SK-N-SH (cell line): Measurements from ENCODE around the gene FRMD8. TPM values are rescaled to one million over a fixed set of nuclear protein-coding genes. Genes with fewer than 3 reads are reported as not detected.
A peak's percentile ranks its signal among the peaks of the same experiment; 100 is the strongest.

Source experiments
- CTCF ChIA-PET: fragments of 300-600, 350-600 bp; formaldehyde crosslinking; extraction: SDS; loops from one replicate; lab custom pipeline; 2021; lab: Yijun Ruan, JAX
- POLR2A ChIA-PET: fragments of 350-600 bp; sonication (Branson Sonifier 250); formaldehyde crosslinking; extraction: SDS; loops from one replicate; lab custom pipeline; 2020; ENCODE audit warnings: antibody characterized with exemption, inconsistent platforms; lab: Yijun Ruan, JAX
- DNase-seq: peaks from one replicate; pipeline ENCODE4 v3.0.0; 2012
- H2AFZ ChIP-seq: fragments of 200-600 bp; sonication (generic); 2 replicates; pipeline ENCODE4 v1.8.1; 2016; ENCODE audit warnings: antibody characterized with exemption, mild to moderate bottlenecking, low read depth
- H3F3A ChIP-seq: fragments of 200-600 bp; sonication (generic); replicated peaks from 2 replicates; pipeline ENCODE3; 2016; ENCODE audit warnings: antibody characterized with exemption, mild to moderate bottlenecking; ENCODE audit not compliant: insufficient read depth
- H3K27ac ChIP-seq, 2 experiments: fragments of 200-500 bp in 1 of 2; fragments of 200-600 bp in 1 of 2; sonication (Bioruptor generic) in 1 of 2; sonication (generic), shearing (Covaris generic) in 1 of 2; 2 replicates each; pipeline versions ENCODE4 v1.5.1 to v1.6.1; 2014 to 2016; ENCODE audit warnings: low read depth in 2 of 2, inconsistent platforms in 1 of 2, low read length in 1 of 2, mild to moderate bottlenecking in 1 of 2, mixed read lengths in 1 of 2
- H3K27me3 ChIP-seq: fragments of 200-600 bp; sonication (generic), shearing (Covaris generic); 2 replicates; pipeline ENCODE4 v1.6.1; 2016; ENCODE audit warnings: mixed run types; ENCODE audit not compliant: insufficient read depth
- H3K36me3 ChIP-seq, 2 experiments: fragments of 200-500 bp in 1 of 2; fragments of 200-600 bp in 1 of 2; sonication (Bioruptor generic) in 1 of 2; sonication (generic) in 1 of 2; replicated peaks in 1 of 2; 2 replicates each; pipeline versions ENCODE3 to v1.5.1; 2014 to 2016; ENCODE audit warnings: low read length in 1 of 2, mild to moderate bottlenecking in 1 of 2; ENCODE audit not compliant: insufficient read depth in 2 of 2, control insufficient read depth in 1 of 2
- H3K4me1 ChIP-seq, 2 experiments: fragments of 200-500 bp in 1 of 2; fragments of 200-600 bp in 1 of 2; sonication (Bioruptor generic) in 1 of 2; sonication (generic), shearing (Covaris generic) in 1 of 2; 2 replicates each; pipeline versions ENCODE4 v1.5.1 to v1.6.1; 2014 to 2016; ENCODE audit warnings: low read depth in 1 of 2, low read length in 1 of 2, mixed run types in 1 of 2; ENCODE audit not compliant: insufficient read depth in 2 of 2, control insufficient read depth in 1 of 2
- H3K4me2 ChIP-seq: fragments of 200-600 bp; sonication (generic), shearing (Covaris generic); 2 replicates; pipeline ENCODE4 v1.6.1; 2017; ENCODE audit warnings: mixed run types
- H3K4me3 ChIP-seq, 2 experiments: fragments of 200-500 bp in 1 of 2; fragments of 200-600 bp in 1 of 2; sonication (Bioruptor generic) in 1 of 2; sonication (generic), shearing (Covaris generic) in 1 of 2; 2 replicates each; pipeline versions ENCODE4 v1.5.1 to v1.8.1; 2014 to 2016; ENCODE audit warnings: low read depth in 2 of 2, inconsistent platforms in 1 of 2, low read length in 1 of 2, mild to moderate bottlenecking in 1 of 2, mixed read lengths in 1 of 2, moderate library complexity in 1 of 2
- H3K79me2 ChIP-seq: fragments of 200-600 bp; sonication (generic); 2 replicates; pipeline ENCODE4 v1.8.1; 2017; ENCODE audit warnings: mild to moderate bottlenecking; ENCODE audit not compliant: insufficient read depth
- H3K9ac ChIP-seq: fragments of 200-600 bp; sonication (generic); 2 replicates; pipeline ENCODE4 v1.6.1; 2017; ENCODE audit warnings: mixed run types
- H3K9me2 ChIP-seq: fragments of 200-600 bp; sonication (generic); 2 replicates; pipeline ENCODE4 v1.6.1; 2017; ENCODE audit warnings: mixed run types
- H3K9me3 ChIP-seq: fragments of 200-600 bp; sonication (generic); 2 replicates; pipeline ENCODE4 v1.6.1; 2017; ENCODE audit warnings: mixed run types, mild to moderate bottlenecking, moderate library complexity
- H4K20me1 ChIP-seq: fragments of 200-600 bp; sonication (generic); 2 replicates; pipeline ENCODE4 v1.6.1; 2017; ENCODE audit warnings: mild to moderate bottlenecking, mixed run types; ENCODE audit not compliant: insufficient read depth
- ELF1 ChIP-seq: IDR thresholded peaks from 2 replicates; pipeline ENCODE4 v1.4.0; 2012
- EZH2phosphoT487 ChIP-seq: fragments of 200-600 bp; sonication (generic); IDR thresholded peaks from 2 replicates; pipeline ENCODE4 v1.6.1; 2017; ENCODE audit warnings: low read depth, mixed run types, mild to moderate bottlenecking, antibody characterized with exemption, moderate library complexity, borderline replicate concordance
- FOXJ3 ChIP-seq: sonication (generic); formaldehyde crosslinking; IDR thresholded peaks from 2 replicates; pipeline ENCODE4 v1.5.1; 2020; ENCODE audit warnings: mild to moderate bottlenecking, missing genetic modification reagents
- FOXM1 ChIP-seq: IDR thresholded peaks from 2 replicates; pipeline ENCODE4 v1.4.0; 2012; ENCODE audit warnings: low read depth, mild to moderate bottlenecking
- GABPA ChIP-seq: IDR thresholded peaks from 2 replicates; pipeline ENCODE4 v1.4.0; 2012; ENCODE audit warnings: low read depth, mild to moderate bottlenecking
- GATA2 ChIP-seq: sonication (generic); formaldehyde crosslinking; IDR thresholded peaks from 2 replicates; pipeline ENCODE4 v1.5.0; 2020; ENCODE audit warnings: mild to moderate bottlenecking, missing genetic modification reagents
- JUND ChIP-seq: IDR thresholded peaks from 2 replicates; pipeline ENCODE4 v1.4.0; 2012
- MAX ChIP-seq: IDR thresholded peaks from 2 replicates; pipeline ENCODE4 v1.4.0; 2012; ENCODE audit warnings: low read depth
- NRF1 ChIP-seq: IDR thresholded peaks from 2 replicates; pipeline ENCODE4 v1.6.1; 2012; ENCODE audit warnings: low read depth, mild to moderate bottlenecking, low read length
- PBX3 ChIP-seq: IDR thresholded peaks from 2 replicates; pipeline ENCODE4; 2012
- POLR2AphosphoS5 ChIP-seq: IDR thresholded peaks from 2 replicates; pipeline ENCODE4 v1.6.1; 2012; ENCODE audit warnings: low read depth, low read length
- RAD21 ChIP-seq: IDR thresholded peaks from 2 replicates; pipeline ENCODE4 v1.6.1; 2012; ENCODE audit warnings: mild to moderate bottlenecking, low read length
- REST ChIP-seq: IDR thresholded peaks from 2 replicates; pipeline ENCODE4 v1.6.1; 2012; ENCODE audit warnings: mild to moderate bottlenecking, low read depth, low read length, moderate library complexity
- SMC3 ChIP-seq: IDR thresholded peaks from 2 replicates; pipeline ENCODE4 v1.6.1; 2012; ENCODE audit warnings: low read depth, low read length, improper control_type of control experiment
- USF2 ChIP-seq: fragments of 150-350 bp; IDR thresholded peaks from 2 replicates; pipeline ENCODE4 v1.6.1; 2017; ENCODE audit warnings: antibody characterized with exemption, low read length, low read depth, borderline replicate concordance
- YY1 ChIP-seq: IDR thresholded peaks from 2 replicates; pipeline ENCODE4 v1.4.0; 2012; ENCODE audit warnings: low read depth, mild to moderate bottlenecking
- ZBTB33 ChIP-seq: IDR thresholded peaks from 2 replicates; pipeline ENCODE4 v1.4.0; 2012; ENCODE audit warnings: low read depth, borderline replicate concordance
- WGBS: methylation state at CpG from one replicate; pipeline ENCODE4 v1.1.6; 2017; ENCODE audit warnings: low lambda C conversion rate; 5-methylcytosine and 5-hydroxymethylcytosine counted together
- polyA plus RNA-seq, 3 experiments: library from polyadenylated mRNA; depleted of rRNA; stranded (reverse); fragments of >200 nt; gene quantifications; 2 replicates each; pipeline ENCODE4 v1.2.3, GENCODE V29; 2012

Gene FRMD8
- polyA plus RNA-seq, 1 of the 3 experiments (the other 2 are of a cell fraction), result 19.0 TPM

- Histone ChIP-seq H3K4me3 (peak overlapping the region; percentile 32 to 77; a peak in 3 of 4 replicates), H3K9ac (peak overlapping the region; percentile 98; the same call in 1 of the 2 replicates), H3K9me2 (no peaks in the 10 kb centered on the region), H3K36me3 (peaks cover 64 to 95% of the 10 kb centered on the region in 2 experiments), H3K79me2 (peaks cover 99% of the 10 kb centered on the region), H4K20me1 (peaks cover 99% of the 10 kb centered on the region), H3K9me3 (no peaks in the 10 kb centered on the region), H3K4me1 (peaks cover 8 to 10% of the 10 kb centered on the region in 2 experiments; a peak in 3 of 4 replicates), H3K27me3 (no peaks in the 10 kb centered on the region), H3K4me2 (peak overlapping the region; percentile 63), H3K27ac (peak overlapping the region; percentile 43 to 100; a peak in 3 of 4 replicates), H3F3A (peaks cover 99% of the 10 kb centered on the region), H2AFZ (no peak overlapping the region)
- 92% methylated on average over 5 of the region's 5 CpGs for WGBS
- ChIA-PET POLR2A (interaction anchor here (1.7 to 2.6 kb wide), 2 partner anchors 14 to 20 kb away, joined by 5 to 10 read pairs; partner anchors contain the start of gene NEAT1), CTCF (interaction anchor here (1.1 to 1.4 kb wide), 3 partner anchors 14 to 74 kb away, joined by 3 read pairs; partner anchors contain the start of gene NEAT1)
- no peak for DNase-seq
- TF ChIP-seq FOXM1, result no peak
- peak; percentile 83 for TF ChIP-seq POLR2AphosphoS5
- no peak for TF ChIP-seq REST
- no peak for TF ChIP-seq GABPA
These were observed 50.1 kb downstream of the FRMD8 start for GRCh38 chr11:65436412-65437032.

GRCh38 chr11:65437436-65438227 lies 51.2 kb downstream of the FRMD8 start:
- ChIA-PET POLR2A (interaction anchor here (1.0 to 2.6 kb wide), 5 partner anchors 15 to 62 kb away, joined by 3 to 10 read pairs (median 5); partner anchors contain the start of gene NEAT1), CTCF (interaction anchor here (1.1 to 1.4 kb wide), 2 partner anchors 15 to 73 kb away, joined by 3 read pairs; partner anchors contain the start of gene NEAT1)
- Histone ChIP-seq H2AFZ (no peak overlapping the region), H3K79me2 (peaks cover 99% of the 10 kb centered on the region), H3K36me3 (peaks cover 63 to 93% of the 10 kb centered on the region in 2 experiments), H3K4me1 (peaks cover 3 to 16% of the 10 kb centered on the region in 2 experiments; a peak in 3 of 4 replicates), H3K27ac (peak overlapping the region; percentile 36 to 100), H4K20me1 (peaks cover 99% of the 10 kb centered on the region), H3K9ac (peak overlapping the region; percentile 37; the same call in 1 of the 2 replicates), H3K9me2 (no peaks in the 10 kb centered on the region), H3K4me3 (peak overlapping the region in 1 of 2 experiments; percentile 15; a peak in 1 of 4 replicates), H3K4me2 (peak overlapping the region; percentile 49), H3K9me3 (no peaks in the 10 kb centered on the region), H3K27me3 (no peaks in the 10 kb centered on the region), H3F3A (peaks cover 99% of the 10 kb centered on the region)
- DNase-seq, result no peak
- WGBS, result 80% methylated on average over 13 of the region's 14 CpGs
- TF ChIP-seq PBX3 (no peak), EZH2phosphoT487 (no peak), NRF1 (no peak), RAD21 (no peak), ZBTB33 (peak; percentile 19; the same call in 1 of the 2 replicates), MAX (no peak), ELF1 (no peak), USF2 (no peak), SMC3 (no peak), YY1 (no peak), GATA2 (no peak), FOXJ3 (no peak), JUND (peak; percentile 12; the same call in 1 of the 2 replicates), POLR2AphosphoS5 (peak; percentile 91)
